Colonic mucosa (tissue), 4 donors: Measurements from ENCODE around the gene TCEA2. TPM values are rescaled to one million over a fixed set of nuclear protein-coding genes. Genes with fewer than 3 reads are reported as not detected.
A peak's percentile ranks its signal among the peaks of the same experiment; 100 is the strongest.

Experiments used
- DNase-seq: peaks from one replicate; pipeline ENCODE4 v3.0.0-alpha.2; 2020
- H3K27ac ChIP-seq: fragments of 200-600 bp; one replicate; pipeline ENCODE4 v1.8.0; 2021
- H3K27me3 ChIP-seq: fragments of 200-600 bp; one replicate; pipeline ENCODE4 v1.8.0; 2021
- H3K36me3 ChIP-seq: fragments of 200-600 bp; one replicate; pipeline ENCODE4 v1.8.0; 2021
- H3K4me1 ChIP-seq: fragments of 200-600 bp; one replicate; pipeline ENCODE4 v1.8.0; 2021; ENCODE audit warnings: mild to moderate bottlenecking
- H3K4me3 ChIP-seq: fragments of 200-600 bp; one replicate; pipeline ENCODE4 v1.8.0; 2021
- H3K9ac ChIP-seq, 2 donors: one replicate each; pipeline ENCODE4 v1.7.0; 2013; ENCODE audit warnings: control low read depth in 2 of 2, low read depth in 2 of 2, low read length in 2 of 2
- H3K9me3 ChIP-seq: fragments of 200-600 bp; one replicate; pipeline ENCODE4 v1.8.0; 2021
- CTCF ChIP-seq: fragments of 200-600 bp; IDR thresholded peaks from one replicate; pipeline ENCODE4 v1.8.0; 2022; ENCODE audit warnings: antibody characterized with exemption, mild to moderate bottlenecking
- intact Hi-C: fragments of 100-400 bp; cut with DNase I; formaldehyde crosslinking; loops from one replicate; pipeline ENCODE4 v1.14.1; 2022
- total RNA-seq, 2 donors: library from RNA; stranded (reverse); fragmentation: NEBNext Ultra II Directional in 1 of 2; extraction: Animal tissue kit (Norgen Biotek cat#: 25700) in 1 of 2; gene quantifications; one replicate each; pipeline ENCODE4 v1.2.1, GENCODE V29; 2021
- donor health status: healthy.
- donor health status: DM: no; HTN: no; CAD: no.
- donor health status: DM: no; HTN: no; CAD: no.

Gene TCEA2
- 10 to 100 TPM in 1 of 2 donors, 1 to 10 TPM in 1; 7.3 to 11.8 TPM for total RNA-seq

DNA sequence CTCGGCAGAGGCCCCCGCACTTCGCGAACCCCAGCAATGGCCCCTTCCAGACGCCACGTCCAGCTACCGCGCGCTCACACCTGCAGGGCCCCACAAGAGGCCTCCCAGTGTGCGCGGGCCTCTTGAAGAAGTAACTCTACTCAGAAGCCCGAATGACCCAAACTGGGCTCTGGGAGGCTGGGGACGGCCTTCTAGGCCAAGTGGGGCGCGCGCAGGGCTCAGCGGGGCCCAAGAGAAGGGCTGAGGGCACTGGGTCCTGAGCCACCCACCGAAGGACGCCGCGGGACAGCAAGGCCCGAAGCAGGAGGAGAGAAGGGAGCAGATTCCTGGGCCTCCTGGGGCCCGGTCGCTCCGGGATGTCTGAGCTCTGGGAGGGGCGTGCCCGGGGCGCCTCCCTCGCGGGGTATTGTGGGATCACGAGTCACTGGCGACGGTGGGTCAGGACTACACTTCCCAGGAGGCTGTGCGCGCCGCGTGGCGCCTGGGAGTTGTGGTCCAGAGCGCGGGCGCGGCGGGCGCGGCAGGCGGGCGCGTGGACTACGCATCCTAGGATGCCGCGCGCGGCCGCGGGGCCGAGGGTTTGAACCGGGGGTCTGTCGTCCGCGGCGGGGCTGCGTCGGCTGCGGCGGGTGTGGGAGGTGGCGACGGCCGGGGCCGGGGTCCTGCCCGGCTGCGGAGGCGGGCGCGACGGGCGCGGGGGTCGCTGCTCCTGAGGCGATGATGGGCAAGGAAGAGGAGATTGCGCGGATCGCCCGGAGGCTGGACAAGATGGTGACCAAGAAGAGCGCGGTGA lies at the start of gene TCEA2:
TCEA2 (plus strand) TSS at position 603 of the 793 bp plus-strand sequence; CDS start at position 718, 115 bp downstream.
- H3K9me3 ChIP-seq, result no peaks in the 10 kb centered on the region
- DNase-seq, result peak; percentile 97
- H3K27ac ChIP-seq, result peak within 1 kb of the TSS; percentile 71
- H3K4me1 ChIP-seq, result peaks cover 5% of the 10 kb centered on the region
- no peak for TF ChIP-seq CTCF
- H3K36me3 ChIP-seq, result no peaks in the 10 kb centered on the region
- H3K4me3 ChIP-seq, result peak within 1 kb of the TSS; percentile 76
- H3K9ac ChIP-seq, result peak within 1 kb of the TSS; percentile 40 to 72
- no peaks in the 10 kb centered on the region for H3K27me3 ChIP-seq
- intact Hi-C loops, result loop anchor here (5.0 kb wide), 1 partner anchor 80 kb away; the partner anchor contains the start of gene PRPF6

- intact Hi-C loops, result no loop called here
- H3K27ac ChIP-seq, result no peak overlapping the region
- no peak overlapping the region for H3K9ac ChIP-seq
- H3K9me3 ChIP-seq, result no peaks in the 10 kb centered on the region
- peaks cover 26% of the 10 kb centered on the region for H3K36me3 ChIP-seq
- no peak for DNase-seq
- no peak for TF ChIP-seq CTCF
- H3K27me3 ChIP-seq, result no peaks in the 10 kb centered on the region
- no peak overlapping the region for H3K4me3 ChIP-seq
- H3K4me1 ChIP-seq, result no peaks in the 10 kb centered on the region
These were observed 47.4 kb upstream of the TCEA2 start for GRCh38 chr20:64015635-64016034.

GRCh38 chr20:64021124-64021975 lies 41.6 kb upstream of the TCEA2 start:
- Histone ChIP-seq H3K36me3 (peaks cover 42% of the 10 kb centered on the region), H3K4me3 (no peak overlapping the region), H3K27ac (no peak overlapping the region)

DNA sequence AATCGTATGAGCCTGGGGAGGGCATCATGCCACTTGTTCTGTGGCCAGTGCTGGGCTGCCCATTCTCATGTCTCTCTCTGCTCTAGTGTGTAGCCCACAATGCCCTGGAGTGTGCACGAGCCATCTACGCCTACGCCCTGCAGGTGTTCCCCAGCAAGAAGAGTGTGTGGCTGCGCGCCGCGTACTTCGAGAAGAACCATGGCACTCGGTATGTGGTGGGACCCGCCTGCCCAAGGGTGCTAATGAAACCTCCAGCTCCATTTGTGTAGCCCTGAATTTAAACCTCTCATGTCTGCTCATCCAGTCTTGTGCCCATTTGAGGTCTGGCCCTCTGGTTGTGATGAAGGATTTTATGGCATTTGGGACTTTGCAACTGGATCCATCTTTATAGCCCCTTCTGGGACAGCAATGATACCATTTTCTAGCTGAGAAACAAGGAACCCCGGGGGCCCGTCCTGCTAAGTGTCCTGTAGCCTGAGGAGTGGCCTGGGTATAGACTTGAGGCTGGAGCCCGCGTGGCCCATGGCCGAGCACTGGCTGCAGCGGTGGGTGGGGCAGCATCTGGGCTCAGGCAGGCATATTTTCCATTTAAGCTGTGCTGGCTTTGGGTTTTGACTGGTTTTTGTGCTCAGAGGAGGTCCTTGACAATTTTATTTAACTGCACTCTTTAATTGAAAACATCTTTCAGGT lies 40.2 kb upstream of the TCEA2 start:
- Histone ChIP-seq H3K4me1 (peaks cover 12% of the 10 kb centered on the region), H3K9ac (no peak overlapping the region), H3K4me3 (no peak overlapping the region), H3K9me3 (no peaks in the 10 kb centered on the region), H3K27ac (no peak overlapping the region), H3K27me3 (no peaks in the 10 kb centered on the region), H3K36me3 (peaks cover 45% of the 10 kb centered on the region)
- no peak for DNase-seq
- intact Hi-C loops, result no loop called here
- TF ChIP-seq CTCF, result no peak

More at GRCh38 chr20:64021124-64021975, 41.6 kb upstream of the TCEA2 start:
- intact Hi-C loops, result no loop called here
- H3K9ac ChIP-seq, result no peak overlapping the region
- DNase-seq, result no peak
- peaks cover 12% of the 10 kb centered on the region for H3K4me1 ChIP-seq
- TF ChIP-seq CTCF, result no peak
- no peaks in the 10 kb centered on the region for H3K9me3 ChIP-seq
- H3K27me3 ChIP-seq, result no peaks in the 10 kb centered on the region
